ENCODE data around the gene FADD. TPM values are rescaled to one million over a fixed set of nuclear protein-coding genes. Genes with fewer than 3 reads are reported as not detected.

FADD gene
- total and polyA plus RNA-seq, 2 donors (not counting 3 experiments of a cell fraction or from before 2014, with no cell fraction given), result 35.4 to 45.1 TPM

DNA sequence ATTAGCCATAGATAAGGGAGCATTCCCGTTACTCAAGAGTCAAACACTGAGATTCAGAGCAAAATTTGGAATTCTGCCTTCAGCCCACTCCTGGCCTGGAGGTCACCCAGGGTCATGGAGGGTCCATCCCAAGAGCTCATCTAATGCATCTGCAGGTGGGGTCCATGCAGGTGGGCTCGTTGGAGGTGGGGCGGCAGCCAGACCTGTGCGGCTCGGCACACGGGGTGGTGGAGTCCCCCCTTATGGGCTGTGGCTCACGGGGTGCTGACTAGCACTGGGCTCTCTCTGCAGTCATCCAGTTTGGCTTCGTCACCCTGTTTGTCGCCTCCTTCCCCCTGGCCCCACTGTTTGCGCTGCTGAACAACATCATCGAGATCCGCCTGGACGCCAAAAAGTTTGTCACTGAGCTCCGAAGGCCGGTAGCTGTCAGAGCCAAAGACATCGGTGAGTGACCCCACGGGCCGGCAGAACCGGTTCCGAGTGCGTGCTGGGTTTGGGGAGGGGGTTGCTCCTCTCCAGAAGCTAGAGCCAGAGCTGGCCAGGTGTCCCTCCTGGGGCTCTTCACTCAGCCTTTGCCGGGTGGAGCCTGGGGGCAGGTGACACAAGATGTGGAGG, 32.4 kb upstream of the FADD start:
- Histone ChIP-seq H3K4me2 (ENCODE audit: insufficient read depth, low read length) (no peak overlapping the region), H3K36me3 (ENCODE audit: control insufficient read depth in 2 of 2, extremely low read depth in 1 of 2, insufficient read depth in 2 of 2, low read length in 2 of 2) (no peaks in the 10 kb centered on the region), H3K27ac (ENCODE audit: insufficient read depth, low read depth, low read length) (no peak overlapping the region), H2AFZ (ENCODE audit: low read depth, low read length) (no peak overlapping the region), H3K27me3 (ENCODE audit: control insufficient read depth in 2 of 2, insufficient read depth in 2 of 2, low read length in 2 of 2) (no peaks in the 10 kb centered on the region), H3K79me2 (ENCODE audit: control insufficient read depth, insufficient read depth, low read length) (no peaks in the 10 kb centered on the region), H3K4me3 (replicated peaks in 1 of 3; ENCODE audit: insufficient read depth in 1 of 3, low read depth in 1 of 3, low read length in 3 of 3) (no peak overlapping the region), H3K9me3 (replicated peaks; ENCODE audit: control insufficient read depth, insufficient read depth, low read length) (no peaks in the 10 kb centered on the region), H3K4me1 (ENCODE audit: control insufficient read depth, extremely low read depth, insufficient read depth, low read length) (no peaks in the 10 kb centered on the region), H3K9me1 (replicated peaks; ENCODE audit: control insufficient read depth, extremely low read depth, insufficient read depth, low read length) (no peaks in the 10 kb centered on the region), H3K9ac (replicated peaks; ENCODE audit: extremely low read depth, insufficient read depth, low read length) (no peak overlapping the region), H4K20me1 (replicated peaks; ENCODE audit: control insufficient read depth, extremely low read depth, insufficient read depth, low read length) (no peaks in the 10 kb centered on the region)
- no peak for FAIRE-seq
- CTCF ChIA-PET, result no interaction called here
- intact Hi-C loops (cut with micrococcal nuclease), result no loop called here
- no TSS peak for BruUV-seq (replicated peaks)
- no peak for TF ChIP-seq POLR2AphosphoS5 (IDR thresholded peaks at IDR 0.05; ENCODE audit: insufficient read depth, low read depth, low read length)
- no peak for TF ChIP-seq MYC (IDR thresholded peaks at IDR 0.05; ENCODE audit: low read depth, low read length)
- no peak for TF ChIP-seq EZH2 (IDR thresholded peaks at IDR 0.05; ENCODE audit: borderline replicate concordance, low read depth, low read length, severe bottlenecking)
- TF ChIP-seq GATA2 (IDR thresholded peaks at IDR 0.05; ENCODE audit: insufficient read depth, insufficient read length, low read depth, low read length), result no peak
- no peak for TF ChIP-seq JUN (IDR thresholded peaks at IDR 0.05; ENCODE audit: borderline replicate concordance, insufficient read depth, insufficient read length, low read depth)
- TF ChIP-seq FOS (IDR thresholded peaks at IDR 0.05; ENCODE audit: borderline replicate concordance, insufficient read depth, low read length), result no peak
- TF ChIP-seq POLR2A (IDR thresholded peaks at IDR 0.05; ENCODE audit: low read depth, low read length), result no peak
- TF ChIP-seq, protein P1, sequence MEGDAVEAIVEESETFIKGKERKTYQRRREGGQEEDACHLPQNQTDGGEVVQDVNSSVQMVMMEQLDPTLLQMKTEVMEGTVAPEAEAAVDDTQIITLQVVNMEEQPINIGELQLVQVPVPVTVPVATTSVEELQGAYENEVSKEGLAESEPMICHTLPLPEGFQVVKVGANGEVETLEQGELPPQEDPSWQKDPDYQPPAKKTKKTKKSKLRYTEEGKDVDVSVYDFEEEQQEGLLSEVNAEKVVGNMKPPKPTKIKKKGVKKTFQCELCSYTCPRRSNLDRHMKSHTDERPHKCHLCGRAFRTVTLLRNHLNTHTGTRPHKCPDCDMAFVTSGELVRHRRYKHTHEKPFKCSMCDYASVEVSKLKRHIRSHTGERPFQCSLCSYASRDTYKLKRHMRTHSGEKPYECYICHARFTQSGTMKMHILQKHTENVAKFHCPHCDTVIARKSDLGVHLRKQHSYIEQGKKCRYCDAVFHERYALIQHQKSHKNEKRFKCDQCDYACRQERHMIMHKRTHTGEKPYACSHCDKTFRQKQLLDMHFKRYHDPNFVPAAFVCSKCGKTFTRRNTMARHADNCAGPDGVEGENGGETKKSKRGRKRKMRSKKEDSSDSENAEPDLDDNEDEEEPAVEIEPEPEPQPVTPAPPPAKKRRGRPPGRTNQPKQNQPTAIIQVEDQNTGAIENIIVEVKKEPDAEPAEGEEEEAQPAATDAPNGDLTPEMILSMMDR (IDR thresholded peaks at IDR 0.05; ENCODE audit: extremely low read depth in 1 of 2, insufficient read depth in 1 of 2, low read depth in 1 of 2, low read length in 2 of 2), result no peak
- TF ChIP-seq, protein P2, sequence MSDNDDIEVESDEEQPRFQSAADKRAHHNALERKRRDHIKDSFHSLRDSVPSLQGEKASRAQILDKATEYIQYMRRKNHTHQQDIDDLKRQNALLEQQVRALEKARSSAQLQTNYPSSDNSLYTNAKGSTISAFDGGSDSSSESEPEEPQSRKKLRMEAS (IDR thresholded peaks at IDR 0.05; ENCODE audit: insufficient read depth, insufficient read length), result no peak
- dilution Hi-C loops (cut with MboI; ENCODE audit: extremely low pct_ligation_motif_present, low sequenced_read_pairs), result no loop called here
- POLR2A ChIA-PET, result no interaction called here
- no peak for DNase-seq (ENCODE audit: low read depth, low spot score)

Data from endothelial cell of umbilical vein (primary cell).